GM18508 (cell line): Measurements from ENCODE around the gene RASGEF1B.

Experiments used
- ATAC-seq: cut with Tn5 transposase; IDR thresholded peaks from one replicate; pipeline ENCODE4 v1.9.1; 2021; ENCODE audit warnings: moderate number of reproducible peaks; ENCODE audit not compliant: insufficient read depth, unreplicated experiment

RASGEF1B gene

DNA sequence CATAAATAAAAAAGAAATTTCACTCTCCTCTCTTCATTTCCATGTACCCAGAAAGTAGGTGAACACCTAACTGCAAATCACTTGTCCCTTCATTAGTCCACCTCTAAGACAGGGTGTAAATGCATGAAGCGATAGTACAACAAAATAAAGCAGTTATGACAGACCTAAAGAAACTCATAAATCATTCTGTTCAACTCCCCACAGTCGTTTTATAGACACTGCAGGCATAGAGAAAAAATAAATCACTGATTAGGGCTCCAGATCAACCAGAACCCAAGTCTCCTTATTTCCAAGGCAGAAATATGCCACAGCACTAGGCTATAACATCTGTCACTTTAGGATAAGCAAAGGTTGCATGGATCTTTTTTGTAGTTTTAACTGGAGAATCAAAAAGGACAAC lies 3.0 kb downstream of the RASGEF1B start:
- ATAC-seq: no peak

DNA sequence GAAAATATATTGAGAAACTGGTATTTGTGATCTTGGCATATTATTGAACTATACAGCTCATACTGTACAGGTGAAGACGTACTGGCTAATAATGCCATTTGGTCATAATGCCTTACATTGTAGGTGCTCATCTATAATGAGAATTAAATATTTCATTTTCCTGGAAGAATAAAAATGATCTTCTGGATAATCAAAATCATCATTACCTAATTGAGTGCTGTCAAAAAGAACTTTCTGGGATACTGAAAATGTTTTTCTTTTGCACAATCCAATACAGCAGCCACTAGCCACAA lies 4.1 kb downstream of the RASGEF1B start:
- ATAC-seq: no peak

DNA sequence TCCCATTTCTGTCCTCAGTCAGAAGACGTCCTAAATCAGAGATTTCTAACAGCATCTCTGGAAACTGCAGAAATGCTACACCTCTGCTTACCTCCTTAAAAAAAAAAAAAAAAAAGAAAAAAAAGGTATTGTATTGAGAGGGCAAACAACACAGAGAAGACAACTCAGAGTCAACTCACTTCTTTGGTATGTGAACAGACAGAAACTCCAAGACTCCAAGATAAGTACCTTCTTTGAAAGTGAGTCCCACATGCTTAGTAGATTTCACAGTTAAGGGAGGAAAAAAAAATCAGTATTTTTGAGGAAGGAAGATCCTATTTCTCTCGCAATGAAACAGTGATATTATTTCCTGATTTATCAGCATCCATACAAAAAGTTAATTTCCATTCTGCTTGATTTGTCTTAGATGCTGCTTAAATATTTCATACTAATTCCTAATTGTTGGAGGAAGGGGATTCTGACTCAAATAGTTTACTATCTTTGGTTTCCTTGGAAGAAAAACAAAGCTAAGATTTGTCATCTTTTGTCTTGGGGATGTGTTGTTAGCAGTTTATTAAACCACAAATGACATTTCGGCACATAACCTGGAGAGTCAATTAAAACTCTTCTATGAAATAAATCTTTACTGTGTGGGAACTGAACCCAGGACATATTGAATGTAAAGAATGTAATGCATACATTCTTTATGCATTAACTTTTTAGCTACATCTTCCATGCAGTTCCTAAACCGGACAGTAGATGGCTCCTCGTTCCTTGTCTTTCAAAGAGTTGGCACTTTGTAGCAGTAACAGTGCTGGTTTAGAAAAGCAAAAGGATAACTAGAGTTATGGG lies 4.7 kb downstream of the RASGEF1B start:
- ATAC-seq: no peak

- ATAC-seq: no peak
These were observed 6.0 kb downstream of the RASGEF1B start for GRCh38 chr4:81465406-81466340.

GRCh38 chr4:81460834-81461233 lies 10.9 kb downstream of the RASGEF1B start:
- no peak for ATAC-seq

DNA sequence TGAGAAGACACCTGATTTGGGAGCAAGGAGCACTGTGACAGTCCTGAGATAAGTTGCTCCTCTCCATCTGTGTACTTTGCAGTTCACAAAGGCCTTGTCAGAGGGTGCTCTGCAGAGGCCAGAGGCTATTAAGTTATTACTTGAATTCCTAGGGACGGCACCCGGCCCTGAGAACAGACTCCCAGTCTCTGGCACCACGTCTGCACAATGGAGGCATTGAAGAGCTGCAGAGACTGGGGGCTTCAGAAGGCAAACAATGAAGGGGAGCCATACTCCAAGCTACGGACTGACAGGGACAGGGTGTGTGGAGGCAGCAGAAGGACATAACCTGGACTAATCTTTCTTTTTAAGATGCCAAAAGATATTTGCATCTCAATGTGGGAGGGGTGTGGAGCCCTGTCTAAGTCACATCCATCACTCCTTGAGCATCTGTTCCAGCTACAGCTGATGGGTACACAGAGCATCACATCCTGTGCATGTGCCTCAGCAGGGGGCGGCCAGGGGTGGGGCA lies 11.5 kb downstream of the RASGEF1B start:
- no peak for ATAC-seq

- no peak for ATAC-seq
These were observed 12.5 kb downstream of the RASGEF1B start for GRCh38 chr4:81459228-81459627.

DNA sequence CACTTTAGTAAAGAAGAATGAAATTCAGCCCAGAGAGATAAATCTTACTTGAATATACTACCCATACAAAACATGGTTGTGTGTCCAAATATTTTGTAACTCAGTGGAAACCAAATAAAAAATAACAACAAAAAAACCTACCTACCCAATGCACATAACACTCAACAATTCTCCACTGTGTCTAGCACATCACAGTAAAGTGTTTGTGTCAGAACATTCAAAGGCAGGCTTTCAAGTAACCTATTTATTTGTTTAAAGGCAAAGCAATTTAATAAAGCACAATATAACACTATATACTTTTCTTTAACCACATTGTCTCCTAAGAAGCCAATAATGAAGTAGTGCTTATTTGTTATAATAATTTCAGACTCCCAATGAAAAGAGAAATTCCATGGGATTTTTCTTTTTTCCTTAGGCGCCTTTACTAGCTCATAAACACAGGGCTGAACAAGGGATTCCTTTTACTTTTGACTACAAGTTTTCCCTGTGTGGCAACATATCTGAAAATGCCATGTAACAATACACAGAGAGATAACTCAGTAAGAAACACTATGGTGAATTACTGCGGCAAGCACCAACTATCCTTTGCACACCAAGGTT lies 13.7 kb downstream of the RASGEF1B start:
- ATAC-seq: no peak

DNA sequence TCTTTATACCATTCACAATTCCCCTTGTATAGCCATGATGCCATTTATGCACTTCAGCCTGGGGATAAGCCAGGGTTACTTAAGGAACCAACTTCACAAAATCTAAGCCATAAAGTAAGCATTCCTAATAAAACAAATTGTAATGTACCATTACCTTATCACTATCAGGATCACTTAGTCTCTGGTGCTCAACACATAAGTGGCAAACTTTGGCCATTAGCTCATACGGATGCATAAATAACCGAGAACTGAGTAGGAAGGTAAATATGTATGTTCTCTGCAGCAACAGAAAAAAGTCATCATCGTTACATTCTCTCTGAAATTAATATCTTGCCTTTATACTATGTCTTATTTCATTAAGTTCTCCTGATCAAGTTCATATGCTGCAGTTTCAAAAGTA lies 14.4 kb downstream of the RASGEF1B start:
- no peak for ATAC-seq

DNA sequence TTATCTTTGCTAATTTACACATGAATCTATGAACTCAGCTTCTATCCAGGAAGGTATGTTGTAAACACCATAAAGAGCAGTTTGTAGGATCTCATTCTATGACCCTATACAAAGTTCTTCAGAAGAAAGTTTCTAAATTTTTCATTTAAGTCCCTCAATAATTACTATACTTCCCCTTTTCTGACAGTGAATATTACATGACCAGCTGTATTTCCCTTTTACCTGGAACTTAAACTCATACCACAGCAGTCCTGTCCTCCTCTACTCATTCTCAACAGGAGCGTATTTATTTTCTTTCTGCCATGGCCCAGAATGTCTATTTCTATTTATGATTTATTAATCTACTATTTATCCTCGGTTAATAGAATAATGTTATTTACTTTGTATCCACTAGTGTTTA lies 15.8 kb downstream of the RASGEF1B start:
- no peak for ATAC-seq

DNA sequence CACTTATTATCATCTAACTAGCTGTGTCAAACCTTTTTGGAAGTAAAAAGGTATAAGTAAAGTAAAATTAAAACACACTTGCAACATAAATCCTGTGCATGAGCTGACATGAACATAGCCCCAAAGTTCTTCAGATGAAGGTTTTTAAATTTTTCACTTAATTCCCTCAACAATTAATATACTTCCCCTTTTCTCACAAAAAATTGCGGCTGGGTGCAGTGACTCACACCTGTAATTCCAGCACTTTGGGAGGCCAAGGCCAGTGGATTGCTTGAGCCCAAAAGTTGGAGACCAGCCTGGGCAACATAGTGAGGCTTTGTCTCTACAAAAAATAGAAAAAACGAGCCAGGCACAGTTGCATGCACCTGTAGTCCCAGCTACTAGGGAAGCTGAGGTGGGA lies 16.8 kb downstream of the RASGEF1B start:
- no peak for ATAC-seq

- no peak for ATAC-seq
These were observed 17.2 kb downstream of the RASGEF1B start for GRCh38 chr4:81454499-81454898.

DNA sequence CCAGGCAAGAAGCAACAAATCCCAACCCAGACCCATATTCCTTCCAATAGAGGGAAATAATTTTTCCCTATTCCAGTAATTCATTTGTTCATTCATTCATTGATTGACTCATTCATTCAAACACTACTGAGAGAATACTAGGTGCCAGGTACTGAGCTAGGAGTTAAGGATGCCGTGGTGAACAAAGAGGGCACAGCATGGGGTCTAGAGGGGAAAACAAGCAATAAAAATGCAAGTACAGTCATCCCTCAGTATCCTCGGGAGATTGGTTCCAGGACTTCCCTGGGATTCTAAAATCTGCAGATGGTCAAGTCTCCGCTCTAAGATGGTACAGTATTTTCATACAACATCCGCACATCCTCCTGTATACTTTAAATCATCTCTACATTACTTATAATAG lies 18.7 kb downstream of the RASGEF1B start:
- no peak for ATAC-seq

DNA sequence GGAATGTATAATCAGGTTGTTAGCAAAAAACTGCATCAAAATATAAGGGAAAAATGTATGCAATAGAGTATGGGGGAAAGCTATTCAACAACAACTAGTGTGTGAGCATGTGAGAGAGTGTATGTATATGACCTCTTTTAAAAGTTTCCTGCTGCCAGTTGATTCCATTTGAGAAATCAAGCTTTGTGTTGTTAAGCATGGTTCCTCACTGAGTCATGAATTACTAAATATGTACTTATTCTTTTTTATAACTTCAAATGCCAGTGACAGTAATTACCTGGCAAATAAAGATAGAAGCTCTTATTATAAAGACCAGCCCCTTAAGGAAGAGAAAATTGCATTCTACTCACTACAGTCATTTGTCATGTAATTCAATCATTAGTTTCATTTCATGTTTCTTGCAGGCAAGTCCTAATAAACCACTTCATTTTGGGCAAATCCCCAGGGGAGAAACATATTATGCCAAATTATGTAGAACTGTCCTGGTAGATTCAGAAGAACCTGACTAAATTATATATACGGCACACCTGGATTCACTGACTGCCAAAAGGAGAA lies 19.2 kb downstream of the RASGEF1B start:
- ATAC-seq: no peak

GRCh38 chr4:81449015-81449414 lies 22.7 kb downstream of the RASGEF1B start:
- ATAC-seq: no peak

DNA sequence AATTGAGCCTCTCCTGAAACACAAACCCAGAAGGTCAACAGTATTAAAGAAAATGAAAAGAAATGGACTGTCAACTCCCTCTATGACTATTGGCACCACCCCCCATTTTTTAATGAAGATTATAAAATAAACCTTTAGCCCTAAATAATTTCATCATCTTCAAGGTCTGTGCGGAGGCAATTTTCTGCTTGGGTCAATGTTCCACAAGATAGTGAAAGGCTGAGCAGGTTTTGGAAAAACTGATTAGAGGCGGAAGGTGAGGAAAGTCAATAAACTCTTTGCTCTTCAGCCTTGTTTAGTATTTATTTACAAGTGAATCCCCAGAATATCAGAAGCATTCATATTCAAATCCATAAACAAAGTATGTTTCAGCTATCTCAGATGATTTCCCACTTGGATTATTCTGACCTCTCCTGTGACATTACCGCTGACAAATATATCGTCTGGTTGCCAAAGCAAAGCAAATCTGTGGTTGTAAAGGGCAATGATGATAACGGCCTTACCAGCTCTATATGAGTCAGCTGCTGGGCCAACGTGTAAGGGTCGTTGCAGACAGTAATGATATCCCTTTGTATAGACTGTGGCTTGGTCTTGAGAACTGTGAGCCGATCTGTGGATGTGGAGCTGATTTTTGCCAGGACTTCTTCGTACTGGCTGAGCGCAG lies 24.0 kb downstream of the RASGEF1B start:
- no peak for ATAC-seq

DNA sequence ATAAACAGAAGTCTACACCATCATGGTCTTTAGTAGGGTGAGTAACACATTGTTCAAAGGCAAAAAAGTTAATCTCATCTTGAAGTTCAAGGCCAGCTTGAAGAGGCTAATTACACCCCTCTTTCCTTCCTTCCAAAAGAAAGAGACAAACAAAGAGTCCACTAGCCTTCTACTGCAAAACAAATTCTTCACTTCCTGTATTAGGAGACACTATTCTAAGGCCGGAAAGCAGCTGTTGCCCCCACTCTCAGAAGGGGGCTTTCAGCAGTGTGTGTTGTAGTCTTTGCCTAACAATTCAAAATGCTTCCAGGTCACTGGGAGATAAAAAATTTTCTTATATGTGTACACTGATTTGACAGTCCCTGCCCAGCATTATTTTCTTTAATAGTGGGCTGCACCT lies 25.1 kb downstream of the RASGEF1B start:
- no peak for ATAC-seq

DNA sequence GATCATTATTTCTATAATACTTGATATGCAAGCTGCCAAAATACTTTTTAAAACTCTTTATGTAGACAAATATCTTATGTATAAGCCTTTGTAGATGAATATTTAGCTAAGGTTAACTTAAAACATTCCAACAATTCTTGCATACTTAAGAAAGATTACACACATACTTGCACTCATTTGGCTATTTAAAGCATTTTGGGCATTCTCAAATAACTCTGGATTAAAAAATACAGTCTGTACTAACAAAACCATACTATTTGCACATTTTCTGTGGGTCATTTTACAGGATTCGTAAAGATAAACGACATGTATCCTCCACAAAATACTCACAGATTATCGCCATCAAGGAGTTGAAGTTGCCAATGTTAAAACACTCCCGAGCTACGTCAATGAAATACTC lies 26.5 kb downstream of the RASGEF1B start:
- no peak for ATAC-seq

DNA sequence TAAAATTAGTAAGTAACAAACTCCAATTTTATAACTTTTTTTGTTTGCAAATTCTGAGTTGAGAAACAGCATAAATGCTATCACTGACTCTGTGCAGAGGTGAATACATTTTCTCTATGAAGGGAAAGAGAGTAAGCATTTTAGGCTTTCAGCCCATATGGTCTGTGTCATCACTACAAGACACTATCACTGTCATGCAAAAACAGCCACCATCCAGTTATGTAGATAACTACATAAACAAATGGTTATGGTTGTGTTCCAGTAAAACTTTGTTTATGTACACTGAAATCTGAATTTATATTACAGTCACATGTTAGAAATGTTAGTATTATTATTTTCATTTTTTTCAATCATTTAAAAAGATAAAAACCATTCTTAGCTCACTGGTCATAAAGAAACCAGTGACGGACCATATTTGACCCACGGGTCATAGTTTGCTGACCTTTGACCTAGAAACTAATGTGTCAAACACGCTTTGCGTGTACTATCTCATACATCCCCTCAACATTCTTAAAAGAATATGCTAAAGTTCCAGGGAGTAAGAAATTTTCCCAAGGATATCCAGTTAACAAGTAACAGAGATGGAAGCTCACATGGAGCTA lies 29.1 kb downstream of the RASGEF1B start:
- ATAC-seq: no peak

- no peak for ATAC-seq
These were observed 30.8 kb downstream of the RASGEF1B start for GRCh38 chr4:81440949-81441348.
